ENCODE measurements around the gene AFAP1L2.

- TF ChIP-seq POLR2AphosphoS5 (IDR thresholded peaks at IDR 0.05) (no peak), CTCF (IDR thresholded peaks at IDR 0.05) (no peak)
These were observed 36.3 kb downstream of the AFAP1L2 start for GRCh38 chr10:114368057-114368391.

Measured in stomach (tissue), 4 donors.